ENCODE results near the gene GALNT9.

- TF ChIP-seq, protein P1, sequence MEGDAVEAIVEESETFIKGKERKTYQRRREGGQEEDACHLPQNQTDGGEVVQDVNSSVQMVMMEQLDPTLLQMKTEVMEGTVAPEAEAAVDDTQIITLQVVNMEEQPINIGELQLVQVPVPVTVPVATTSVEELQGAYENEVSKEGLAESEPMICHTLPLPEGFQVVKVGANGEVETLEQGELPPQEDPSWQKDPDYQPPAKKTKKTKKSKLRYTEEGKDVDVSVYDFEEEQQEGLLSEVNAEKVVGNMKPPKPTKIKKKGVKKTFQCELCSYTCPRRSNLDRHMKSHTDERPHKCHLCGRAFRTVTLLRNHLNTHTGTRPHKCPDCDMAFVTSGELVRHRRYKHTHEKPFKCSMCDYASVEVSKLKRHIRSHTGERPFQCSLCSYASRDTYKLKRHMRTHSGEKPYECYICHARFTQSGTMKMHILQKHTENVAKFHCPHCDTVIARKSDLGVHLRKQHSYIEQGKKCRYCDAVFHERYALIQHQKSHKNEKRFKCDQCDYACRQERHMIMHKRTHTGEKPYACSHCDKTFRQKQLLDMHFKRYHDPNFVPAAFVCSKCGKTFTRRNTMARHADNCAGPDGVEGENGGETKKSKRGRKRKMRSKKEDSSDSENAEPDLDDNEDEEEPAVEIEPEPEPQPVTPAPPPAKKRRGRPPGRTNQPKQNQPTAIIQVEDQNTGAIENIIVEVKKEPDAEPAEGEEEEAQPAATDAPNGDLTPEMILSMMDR (IDR thresholded peaks at IDR 0.05), result no peak
- TF ChIP-seq POLR2A (IDR thresholded peaks at IDR 0.05), result no peak
Observed at GRCh38 chr12:132351751-132352495, 22.5 kb upstream of the GALNT9 start.

Measured in right lobe of liver (tissue), 4 donors.